HG03439 (cell line): Measurements from ENCODE around the gene TMEM204.
"Not testable (repeated sequence)": the region's sequence is repeated elsewhere in the genome, so short reads cannot be mapped to it uniquely, and the experiment has no call there.

ENCODE experiments used
- ATAC-seq: cut with Tn5 transposase; IDR thresholded peaks from one replicate; pipeline ENCODE4 v1.9.1; 2021; ENCODE audit warnings: mild to moderate bottlenecking, moderate library complexity; ENCODE audit not compliant: unreplicated experiment

The TMEM204 gene

GRCh38 chr16:1581804-1582203 is 48.3 kb downstream of the TMEM204 start:
- no peak for ATAC-seq

- no peak for ATAC-seq
Measured at GRCh38 chr16:1583180-1583579, 49.7 kb downstream of the TMEM204 start.

DNA sequence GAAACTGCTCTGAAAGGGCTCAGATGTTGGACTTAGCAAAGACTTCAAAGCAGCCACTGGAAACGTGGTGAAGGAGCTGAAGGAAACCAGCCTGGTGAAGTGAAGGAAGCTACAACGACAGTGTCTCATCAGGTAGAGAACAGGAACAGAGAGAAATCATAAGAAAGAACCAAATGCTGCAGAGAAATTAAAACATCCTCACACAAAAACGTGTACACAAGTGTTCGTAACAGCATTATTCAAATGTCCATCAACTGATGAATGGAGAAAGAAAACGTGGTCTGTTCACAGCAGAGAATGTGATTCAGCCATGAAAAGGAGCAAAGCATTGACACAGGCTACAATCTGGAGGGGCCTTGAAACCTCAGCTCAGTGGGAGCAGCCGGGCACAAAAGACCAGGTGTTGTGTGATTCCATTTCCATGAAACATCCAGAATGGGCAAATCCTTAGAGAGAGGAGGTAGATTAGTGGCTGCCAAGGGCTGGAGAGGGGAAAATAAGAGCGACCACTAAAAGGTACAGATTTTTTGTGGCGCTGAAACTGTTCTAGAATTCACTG is 51.5 kb downstream of the TMEM204 start:
- no peak for ATAC-seq

- ATAC-seq: no peak
Measured at GRCh38 chr16:1590366-1590765, 56.9 kb downstream of the TMEM204 start.

DNA sequence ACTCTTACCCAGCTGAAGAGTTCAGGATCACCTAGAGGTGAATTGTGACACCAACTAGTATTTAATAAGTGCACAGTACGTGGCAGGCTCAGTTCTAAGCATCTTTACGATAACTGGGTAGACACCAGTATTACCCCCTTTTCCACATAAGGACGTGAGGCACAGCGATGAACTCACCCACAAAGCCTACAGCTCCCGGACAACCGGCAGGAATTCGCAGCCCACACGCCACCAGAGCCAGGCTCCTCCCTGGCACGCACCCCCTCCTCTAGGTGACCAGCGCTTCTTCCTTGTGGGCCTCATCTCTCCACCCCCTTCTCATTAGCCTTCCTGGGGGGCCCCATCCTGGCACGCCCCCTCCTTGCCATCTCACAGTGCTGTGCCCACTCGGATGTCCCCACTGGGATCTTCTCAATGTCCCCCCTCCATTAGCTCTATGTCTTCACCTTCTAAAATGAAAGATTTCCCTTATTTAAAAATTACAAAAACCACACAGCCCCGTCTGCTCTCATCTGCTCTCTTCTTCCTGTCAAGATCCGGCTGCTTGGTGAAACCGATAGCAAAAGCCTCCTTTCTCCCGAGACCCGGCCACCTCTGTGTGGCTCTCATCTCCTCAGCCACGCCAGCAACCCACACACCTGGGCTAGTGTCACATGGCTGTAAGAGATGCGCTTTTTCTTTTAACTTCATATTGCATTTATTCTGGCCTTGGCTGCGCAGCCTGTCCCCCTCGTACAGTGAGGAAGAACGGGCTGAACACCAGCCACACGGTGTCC is 57.7 kb downstream of the TMEM204 start:
- ATAC-seq: no peak

GRCh38 chr16:1592446-1592845 is 59.0 kb downstream of the TMEM204 start:
- no peak for ATAC-seq

DNA sequence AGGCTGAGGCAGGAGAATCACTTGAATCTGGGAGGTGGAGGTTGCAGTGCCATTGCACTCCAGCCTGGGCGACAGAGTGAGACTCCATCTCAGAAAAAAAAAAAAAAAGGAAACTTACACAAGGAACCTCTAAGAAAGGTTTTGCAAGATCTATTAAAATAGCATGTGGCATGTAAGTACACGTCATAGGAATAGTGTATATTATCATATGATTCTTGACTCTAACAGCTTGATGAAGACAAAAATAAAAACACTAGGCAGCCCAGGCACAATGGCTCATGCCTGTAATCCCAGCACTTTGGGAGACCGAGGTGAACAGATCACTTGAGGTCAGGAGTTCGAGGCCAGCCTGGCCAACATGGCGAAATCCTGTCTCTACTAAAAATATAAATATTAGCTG is 62.0 kb downstream of the TMEM204 start:
- ATAC-seq: not testable (repeated sequence)

DNA sequence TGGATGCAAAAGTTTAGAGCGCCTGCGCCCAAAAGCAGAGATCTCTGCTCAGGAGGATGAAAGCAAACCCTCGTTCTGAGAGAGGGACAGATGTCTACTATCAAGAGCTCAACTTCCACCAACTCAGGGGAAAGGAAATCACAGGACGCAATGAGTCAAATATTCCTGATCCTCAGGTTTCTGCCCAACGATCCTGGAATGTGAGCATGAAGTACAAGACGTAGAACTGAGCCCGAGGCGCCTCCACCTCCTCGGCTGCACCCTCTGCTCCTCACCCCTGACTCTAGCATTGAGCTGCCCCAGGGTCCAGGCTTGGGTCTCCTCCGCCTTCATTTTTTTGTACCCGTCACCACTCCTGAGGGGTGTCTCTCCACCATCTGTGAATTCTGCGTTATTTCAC is 63.0 kb downstream of the TMEM204 start:
- ATAC-seq: no peak

- ATAC-seq: no peak
Measured at GRCh38 chr16:1597154-1597553, 63.7 kb downstream of the TMEM204 start.

GRCh38 chr16:1601031-1601430 is 67.6 kb downstream of the TMEM204 start:
- no peak for ATAC-seq

DNA sequence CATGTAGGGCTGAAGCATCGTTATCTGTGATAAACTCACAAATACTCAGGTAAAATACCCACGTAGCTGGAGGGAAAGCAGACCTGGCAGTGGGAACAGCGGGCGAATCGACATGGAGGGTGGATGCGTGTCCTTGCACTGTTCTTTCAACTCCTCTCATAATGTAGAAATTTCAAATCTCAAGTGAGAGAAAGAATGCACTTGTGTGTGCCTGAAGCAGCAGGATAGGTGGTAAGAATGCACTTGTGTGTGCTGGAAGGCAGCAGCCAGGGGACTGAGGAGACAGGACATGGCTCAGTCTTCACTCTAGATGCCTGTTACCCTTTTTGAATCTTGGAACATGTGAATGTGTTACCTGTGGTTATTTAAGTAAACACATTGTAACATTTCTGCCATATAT is 68.0 kb downstream of the TMEM204 start:
- ATAC-seq: no peak

DNA sequence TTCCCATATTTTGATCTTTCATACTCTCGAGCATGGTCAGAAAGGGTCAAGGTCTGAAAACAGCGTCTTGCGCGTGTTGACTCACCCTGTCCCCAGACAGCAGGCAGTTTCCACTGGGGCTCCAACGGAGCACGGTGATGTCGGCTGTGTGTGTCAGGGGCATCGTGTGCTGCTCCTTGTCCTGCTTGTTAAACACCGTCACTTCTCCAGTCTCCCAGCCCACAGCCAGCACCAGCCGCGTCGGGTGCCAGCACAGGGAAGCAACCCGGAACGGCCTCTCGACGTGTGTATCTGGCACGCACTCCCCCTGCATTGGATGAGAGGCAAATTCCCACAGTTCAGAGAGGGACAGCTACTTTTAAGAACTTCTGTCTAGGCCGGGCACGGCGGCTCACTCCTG is 68.8 kb downstream of the TMEM204 start:
- no peak for ATAC-seq
